IPS-NIHi7 (cell line): ENCODE data around the gene PGP.
A peak's percentile ranks its signal among the peaks of the same experiment; 100 is the strongest.
"Not testable (repeated sequence)": the region's sequence is repeated elsewhere in the genome, so short reads cannot be mapped to it uniquely, and the experiment has no call there.

Experiments used
- DNase-seq: peaks from one replicate; pipeline ENCODE4 v3.0.0; 2012; ENCODE audit warnings: mixed read lengths; ENCODE audit errors: extremely low spot score

PGP gene

GRCh38 chr16:2214719-2214968, at the start of gene PGP:
Gene PGP, minus strand, starts transcription at chr16:2214840. Its CDS starts 63 bp downstream, at chr16:2214777.
- DNase-seq, result no peak

GRCh38 chr16:2263026-2263425, 48.4 kb upstream of the PGP start:
- not testable (repeated sequence) for DNase-seq

DNA sequence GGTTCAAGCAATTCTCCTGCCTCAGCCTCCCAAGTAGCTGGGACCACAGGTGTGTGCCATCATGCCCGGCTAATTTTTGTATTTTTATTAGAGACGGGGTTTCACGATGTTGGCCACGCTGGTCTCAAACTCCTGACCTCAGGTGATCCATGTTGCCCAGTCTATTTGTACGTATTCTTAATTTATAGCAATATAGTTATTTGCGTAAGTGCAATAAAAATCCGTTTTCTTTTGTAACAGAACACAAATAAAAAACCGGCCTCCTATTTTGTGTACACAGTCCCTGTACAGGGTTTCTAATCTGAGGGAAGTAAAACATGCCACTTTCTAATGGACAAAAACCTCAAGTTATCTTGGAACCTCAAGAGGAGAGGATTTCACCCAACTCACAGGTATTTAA, 45.6 kb upstream of the PGP start:
- DNase-seq, result no peak

DNA sequence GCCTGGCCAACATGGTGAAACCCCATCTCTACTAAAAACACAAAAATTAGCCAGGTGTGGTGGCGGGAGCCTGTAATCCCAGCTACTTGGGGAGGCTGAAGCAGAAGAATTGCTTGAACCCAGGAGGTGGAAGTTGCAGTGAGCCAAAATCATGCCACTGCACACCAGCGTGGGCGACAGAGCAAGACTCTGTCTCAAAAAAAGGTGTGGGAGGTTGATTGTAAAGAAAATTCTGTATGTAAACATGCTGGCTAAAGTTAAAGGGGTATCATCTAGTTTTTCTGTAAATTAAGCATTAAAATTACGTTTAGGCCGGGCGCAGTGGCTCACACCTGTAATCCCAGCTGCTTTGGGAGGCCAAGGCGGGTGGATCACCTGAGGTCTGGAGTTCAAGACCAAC, 43.9 kb upstream of the PGP start:
- DNase-seq, result not testable (repeated sequence)

GRCh38 chr16:2257726-2258125, 43.1 kb upstream of the PGP start:
- DNase-seq, result no peak

- no peak for DNase-seq
Observed at GRCh38 chr16:2256531-2257140, 42.0 kb upstream of the PGP start.

GRCh38 chr16:2253293-2253692, 38.7 kb upstream of the PGP start:
- DNase-seq, result no peak

- no peak for DNase-seq
Observed at GRCh38 chr16:2252806-2253148, 38.1 kb upstream of the PGP start.

- peak; percentile 98 for DNase-seq
Observed at GRCh38 chr16:2251296-2252111, 36.9 kb upstream of the PGP start, which contains the start of gene ECI1. Gene ECI1, minus strand, starts transcription at chr16:2251587. Its CDS starts 21 bp downstream, at chr16:2251566.

DNA sequence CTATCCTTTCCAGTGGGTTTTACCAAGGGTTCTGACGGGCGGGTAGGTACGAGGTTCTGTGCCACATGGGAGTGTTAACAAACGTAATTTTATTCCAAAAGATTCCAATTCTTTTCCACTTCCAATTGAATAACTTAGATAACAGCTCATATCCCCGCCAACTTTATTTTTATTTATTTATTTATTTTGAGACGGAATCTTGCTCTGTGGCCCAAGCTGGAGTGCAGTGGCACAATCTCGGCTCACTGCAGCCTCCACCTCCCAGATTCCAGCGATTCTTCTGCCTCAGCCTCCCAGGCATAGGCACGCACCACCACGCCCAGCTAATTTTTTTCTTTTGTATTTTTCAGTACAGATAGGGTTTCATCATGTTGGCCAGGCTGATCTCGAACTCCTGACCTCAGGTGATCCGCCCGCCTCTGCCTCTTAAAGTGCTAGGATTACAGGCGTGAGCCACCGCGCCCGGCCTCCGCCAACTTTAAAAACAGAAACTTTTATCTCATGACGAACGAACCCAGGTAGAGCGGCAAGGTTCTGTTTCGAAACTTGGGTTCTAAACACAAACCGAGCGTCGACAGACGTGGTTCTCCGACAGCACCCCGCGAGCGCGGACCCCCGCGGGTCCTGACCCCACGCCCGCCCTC, 36.1 kb upstream of the PGP start:
- no peak for DNase-seq

GRCh38 chr16:2246301-2246885, 31.8 kb upstream of the PGP start:
- no peak for DNase-seq

- no peak for DNase-seq
Observed at GRCh38 chr16:2244926-2245795, 30.5 kb upstream of the PGP start.

DNA sequence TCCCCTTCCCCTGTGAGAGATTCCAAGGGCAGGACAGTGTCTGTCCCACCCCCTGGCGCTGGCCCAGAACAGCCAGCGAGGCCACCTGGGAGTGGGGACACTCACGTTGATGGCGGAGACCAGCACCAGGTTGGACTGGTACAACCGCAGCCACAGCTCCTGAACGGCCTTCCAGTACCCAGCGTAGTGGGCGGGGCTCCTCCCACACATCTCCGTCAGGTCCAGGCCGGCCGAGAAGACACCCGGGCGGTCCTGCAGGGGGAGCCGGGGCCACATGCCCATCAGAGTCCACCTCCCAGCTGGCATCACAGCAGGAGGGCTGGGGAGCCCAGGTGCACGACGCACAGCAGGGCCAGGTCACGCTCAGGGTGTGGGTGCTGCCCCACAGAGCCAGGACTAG, 29.7 kb upstream of the PGP start:
- peak; percentile 49 for DNase-seq

GRCh38 chr16:2243781-2244180, 29.1 kb upstream of the PGP start:
- no peak for DNase-seq

DNA sequence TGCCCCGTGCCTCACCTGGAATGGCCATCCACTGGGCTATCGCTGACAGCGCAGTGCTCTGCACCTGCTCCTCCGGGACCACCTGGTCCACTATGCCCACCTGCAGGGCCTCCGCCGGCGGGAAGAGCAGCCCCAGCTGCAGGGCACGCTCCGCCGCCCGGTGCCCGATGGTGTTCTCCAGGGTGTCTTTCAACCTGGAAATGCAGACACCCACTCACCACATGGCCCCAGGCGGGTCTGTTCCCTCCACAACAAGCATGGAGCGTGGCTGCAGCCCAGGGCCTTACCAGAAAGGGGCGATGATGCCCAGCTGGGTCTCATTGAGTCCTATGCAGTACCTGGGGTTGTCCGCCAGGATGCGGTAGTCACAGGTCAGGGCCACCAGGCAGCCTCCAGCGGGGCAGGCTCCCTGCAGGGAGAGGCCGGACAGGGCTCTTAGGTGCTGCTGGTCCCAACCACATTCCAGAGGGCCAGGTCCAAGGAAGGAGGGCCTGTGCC, 28.4 kb upstream of the PGP start:
- DNase-seq, result peak; percentile 61

GRCh38 chr16:2242598-2242997, 28.0 kb upstream of the PGP start:
- DNase-seq, result no peak

DNA sequence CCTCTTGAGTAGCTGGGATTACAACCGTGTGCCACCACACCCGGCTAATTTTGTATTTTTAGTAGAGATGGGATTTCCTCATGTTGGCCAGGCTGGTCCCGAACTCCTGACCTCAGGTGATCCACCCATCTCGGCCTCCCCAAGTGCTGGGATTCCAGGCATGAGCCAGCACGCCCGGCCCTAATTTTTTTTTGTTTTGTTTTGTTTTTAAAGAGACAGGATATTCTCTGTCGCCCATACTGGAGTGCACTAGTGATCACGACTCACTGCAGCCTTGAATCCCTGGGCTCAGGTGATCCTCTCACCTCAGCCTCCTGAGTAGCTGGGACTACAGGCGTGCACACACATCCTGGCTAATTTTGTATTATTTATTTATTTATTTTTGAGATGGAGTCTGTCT, 25.7 kb upstream of the PGP start:
- DNase-seq, result not testable (repeated sequence)

DNA sequence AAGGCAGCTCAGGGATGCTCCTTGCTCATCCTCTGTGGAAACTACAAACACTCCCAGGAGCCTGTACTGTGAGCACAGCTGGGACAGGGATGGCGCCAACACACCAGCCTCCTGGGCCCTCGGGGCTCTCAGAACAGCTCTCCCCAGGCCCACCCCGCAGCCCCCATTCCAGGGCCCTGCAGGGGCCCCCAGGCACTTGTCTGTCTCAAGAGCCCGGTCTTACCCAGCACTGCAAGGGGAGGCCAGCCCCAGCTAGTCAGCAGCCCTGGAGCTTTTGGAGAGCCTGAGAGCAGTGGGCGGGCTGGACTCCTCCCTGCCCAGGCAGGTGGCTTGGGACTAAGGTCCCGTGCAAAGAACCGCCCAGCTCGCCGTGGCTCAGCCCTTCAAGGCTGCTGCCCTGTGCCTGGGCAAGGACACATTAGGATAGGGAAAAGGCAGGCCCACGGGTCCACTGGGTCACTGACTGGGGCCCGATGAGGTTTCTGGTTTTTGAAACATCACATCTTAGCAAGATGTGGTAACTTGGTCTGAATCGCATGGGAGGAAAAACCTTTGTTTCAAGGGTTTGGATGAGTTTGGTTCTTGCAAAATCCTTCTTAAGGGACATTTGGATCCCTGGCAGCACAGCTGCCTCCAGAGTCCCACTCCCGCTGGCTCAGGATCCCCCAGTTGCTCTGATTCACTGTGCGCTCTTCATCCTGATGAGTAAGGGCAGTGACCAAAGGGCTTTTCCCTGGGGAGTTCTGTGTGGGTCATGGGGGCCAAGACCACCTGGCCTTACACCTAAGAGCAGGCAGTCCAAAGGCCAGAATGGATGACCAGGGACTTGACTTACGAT, 24.4 kb upstream of the PGP start:
- DNase-seq, result peak; percentile 54

- peak; percentile 29 for DNase-seq
Observed at GRCh38 chr16:2238150-2238837, 23.7 kb upstream of the PGP start.

DNA sequence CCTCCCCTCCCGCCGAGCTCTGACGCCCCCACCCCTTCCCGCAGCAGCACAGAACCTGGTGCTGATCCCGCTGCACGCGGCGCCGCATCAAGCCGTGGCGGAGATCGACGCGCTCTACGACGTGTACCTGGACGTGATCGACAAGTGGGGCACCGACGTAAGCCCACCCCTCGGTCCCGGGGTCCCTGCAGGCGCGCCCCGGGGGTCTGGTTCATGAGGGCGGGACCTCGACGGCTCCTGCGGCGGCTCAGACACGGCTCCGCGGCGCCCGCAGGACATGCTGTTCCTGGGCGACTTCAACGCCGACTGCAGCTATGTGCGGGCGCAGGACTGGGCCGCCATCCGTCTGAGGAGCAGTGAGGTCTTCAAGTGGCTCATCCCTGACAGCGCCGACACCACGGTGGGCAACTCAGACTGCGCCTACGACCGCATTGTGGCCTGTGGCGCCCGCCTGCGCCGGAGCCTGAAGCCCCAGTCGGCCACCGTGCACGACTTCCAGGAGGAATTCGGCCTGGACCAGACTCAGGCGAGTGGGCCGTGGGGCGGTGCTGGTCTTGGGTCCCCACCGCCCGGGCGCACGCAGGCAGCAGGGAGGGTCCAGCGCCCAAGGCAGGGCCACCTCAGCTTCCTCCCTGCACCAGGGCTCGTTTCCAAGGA, 23.0 kb upstream of the PGP start:
- peak; percentile 45 for DNase-seq
